Fibroblast of lung (primary cell): ENCODE measurements around the gene ZBTB32.

Experiments used
- EZH2 ChIP-seq: IDR thresholded peaks from 2 replicates; pipeline ENCODE4 v1.5.1; 2012; ENCODE audit warnings: low read length, control low read depth, mild to moderate bottlenecking; ENCODE audit errors: missing control alignments
- TF ChIP-seq, protein P1 (sequence below), 2 donors: IDR thresholded peaks in 1 of 2; conservative IDR thresholded peaks in 1 of 2; 1 replicate in 1 of 2; 2 replicates in 1 of 2; pipeline ENCODE4 v1.5.1; 2011 to 2012; ENCODE audit warnings: low read length in 2 of 2, control low read depth in 1 of 2, inconsistent platforms in 1 of 2, low read depth in 1 of 2, mild to moderate bottlenecking in 1 of 2

DNA sequence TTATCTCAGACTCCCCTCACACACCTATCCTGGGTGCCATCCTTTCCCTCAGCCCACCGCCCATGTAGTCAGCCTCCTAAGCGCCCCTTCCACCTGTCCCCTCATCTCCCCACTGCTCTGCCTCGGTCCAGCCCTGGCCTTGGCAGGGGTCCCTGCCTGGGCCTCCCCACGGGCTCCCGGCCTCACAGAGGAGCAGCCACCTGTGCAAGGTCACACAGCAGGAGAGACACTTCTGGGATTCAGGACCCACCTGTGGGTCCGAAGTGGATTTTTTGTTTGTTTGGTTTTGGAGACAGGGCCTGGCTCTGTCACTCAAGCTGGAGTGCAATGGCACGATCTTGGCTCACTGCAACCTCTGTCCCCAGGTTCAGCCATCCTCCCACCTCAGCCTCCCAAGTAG, 38.8 kb upstream of the ZBTB32 start:
- TF ChIP-seq, protein P1, sequence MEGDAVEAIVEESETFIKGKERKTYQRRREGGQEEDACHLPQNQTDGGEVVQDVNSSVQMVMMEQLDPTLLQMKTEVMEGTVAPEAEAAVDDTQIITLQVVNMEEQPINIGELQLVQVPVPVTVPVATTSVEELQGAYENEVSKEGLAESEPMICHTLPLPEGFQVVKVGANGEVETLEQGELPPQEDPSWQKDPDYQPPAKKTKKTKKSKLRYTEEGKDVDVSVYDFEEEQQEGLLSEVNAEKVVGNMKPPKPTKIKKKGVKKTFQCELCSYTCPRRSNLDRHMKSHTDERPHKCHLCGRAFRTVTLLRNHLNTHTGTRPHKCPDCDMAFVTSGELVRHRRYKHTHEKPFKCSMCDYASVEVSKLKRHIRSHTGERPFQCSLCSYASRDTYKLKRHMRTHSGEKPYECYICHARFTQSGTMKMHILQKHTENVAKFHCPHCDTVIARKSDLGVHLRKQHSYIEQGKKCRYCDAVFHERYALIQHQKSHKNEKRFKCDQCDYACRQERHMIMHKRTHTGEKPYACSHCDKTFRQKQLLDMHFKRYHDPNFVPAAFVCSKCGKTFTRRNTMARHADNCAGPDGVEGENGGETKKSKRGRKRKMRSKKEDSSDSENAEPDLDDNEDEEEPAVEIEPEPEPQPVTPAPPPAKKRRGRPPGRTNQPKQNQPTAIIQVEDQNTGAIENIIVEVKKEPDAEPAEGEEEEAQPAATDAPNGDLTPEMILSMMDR (conservative IDR thresholded peaks at IDR 0.05 in 1 of 2, IDR thresholded peaks at IDR 0.05 in 1 of 2; ENCODE audit: low read depth in 1 of 2, low read length in 2 of 2): no peak
- TF ChIP-seq EZH2: no peak
